Measurements from ENCODE around the gene SLC36A4.

Gene SLC36A4

DNA sequence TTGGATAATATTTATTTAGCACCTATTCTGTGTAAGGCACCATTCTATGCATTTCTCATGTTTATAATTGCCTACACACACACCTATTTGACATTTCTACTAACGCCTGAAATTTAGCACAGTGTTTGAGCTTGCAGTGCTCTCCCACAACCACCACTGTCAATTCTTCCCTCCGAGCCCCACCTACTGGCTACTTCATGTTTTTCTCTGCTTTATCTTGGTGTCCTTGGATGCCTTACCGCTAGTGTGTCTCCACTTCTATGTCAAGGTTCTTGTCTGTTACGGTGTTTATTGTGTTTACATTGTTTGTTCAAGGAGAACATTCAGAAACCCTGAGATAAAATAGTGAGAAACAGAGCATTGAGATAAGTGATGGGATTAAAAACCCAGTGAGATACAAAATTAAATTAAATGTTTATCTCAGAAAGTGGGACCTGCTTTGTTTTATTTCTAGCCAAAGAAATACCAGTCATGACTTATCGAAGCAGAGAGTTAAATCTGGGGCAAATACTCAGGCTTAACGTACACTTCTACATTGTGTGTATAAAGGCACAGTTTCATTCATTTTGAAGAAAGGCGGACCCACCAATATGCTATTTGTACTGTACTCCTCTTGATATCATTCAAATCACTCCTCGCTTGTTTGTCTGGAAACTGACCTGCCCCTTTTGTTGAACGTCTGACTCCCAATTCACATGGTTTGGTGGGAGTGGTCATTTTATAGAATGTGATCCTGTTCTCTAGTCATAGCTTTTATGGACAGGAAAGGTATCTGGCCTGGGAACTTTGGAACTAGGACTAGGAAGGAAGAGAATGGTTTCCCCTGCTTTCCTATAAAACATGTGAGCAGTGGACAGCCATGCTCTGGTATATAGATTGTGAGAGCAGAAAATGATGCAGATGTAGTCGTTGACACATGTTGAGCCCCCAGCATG lies 39.2 kb upstream of the SLC36A4 start:
- Histone ChIP-seq H3K4me3 (ENCODE audit: low read length) (no peak overlapping the region), H3K4ac (ENCODE audit: low read depth, low read length) (no peak overlapping the region), H2AK5ac (ENCODE audit: low read length) (no peak overlapping the region), H4K8ac (ENCODE audit: low read depth, low read length) (no peak overlapping the region), H3K79me1 (ENCODE audit: low read length) (no peaks in the 10 kb centered on the region), H3K9ac (ENCODE audit: low read length) (no peak overlapping the region), H3K23ac (ENCODE audit: low read length) (no peak overlapping the region), H3K4me1 (ENCODE audit: control insufficient read depth, low read depth, low read length) (peaks cover 2% of the 10 kb centered on the region), H2BK15ac (replicated peaks; ENCODE audit: low read depth) (no peak overlapping the region), H3K27me3 (ENCODE audit: insufficient read depth, low read length, poor library complexity) (no peaks in the 10 kb centered on the region), H3K4me2 (ENCODE audit: low read length) (no peak overlapping the region), H2BK5ac (ENCODE audit: low read length) (no peak overlapping the region), H3K56ac (ENCODE audit: low read length) (no peak overlapping the region), H2BK120ac (ENCODE audit: low read depth, low read length) (no peak overlapping the region), H3K79me2 (ENCODE audit: control insufficient read depth, insufficient read depth, low read length) (no peaks in the 10 kb centered on the region), H3K36me3 (ENCODE audit: control insufficient read depth, insufficient read depth, low read length) (no peaks in the 10 kb centered on the region), H3K18ac (ENCODE audit: low read length) (no peak overlapping the region), H3K27ac (ENCODE audit: low read depth, low read length) (no peak overlapping the region), H4K5ac (ENCODE audit: low read length) (no peak overlapping the region)
- DNase-seq, result peak; percentile 81
- no CpG with 5 or more reads among the region's 10 CpGs for WGBS (ENCODE audit: extremely low coverage, insufficient coverage, low lambda C conversion rate)

DNA sequence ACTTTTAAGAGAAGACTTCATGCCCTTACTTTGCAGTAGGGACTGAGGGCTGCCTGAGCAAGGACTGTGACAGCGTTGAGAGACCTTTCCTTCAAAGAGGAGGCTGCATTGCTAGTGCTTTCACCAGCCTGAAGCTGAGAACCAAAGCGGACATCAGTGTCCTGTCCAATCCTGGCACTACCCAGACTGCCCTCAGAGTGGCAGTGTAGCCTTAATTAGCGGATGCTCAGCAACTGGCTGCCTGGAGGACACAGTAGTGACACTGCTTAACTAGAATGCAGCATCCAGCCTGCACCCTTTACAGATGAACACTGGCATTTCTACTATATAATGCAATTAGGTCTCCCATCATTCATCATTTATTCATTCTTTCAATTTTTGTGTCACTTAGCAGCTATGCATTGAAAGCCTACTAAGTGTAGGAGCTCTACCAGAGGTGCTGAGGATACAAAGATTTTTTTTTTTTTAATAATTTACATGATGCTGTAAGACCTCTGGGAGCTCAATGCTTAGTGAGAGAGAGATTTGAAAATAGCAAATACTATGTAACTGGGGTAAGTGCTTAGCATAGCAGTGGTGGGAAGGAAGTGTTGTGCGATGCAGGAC lies 36.9 kb upstream of the SLC36A4 start:
- Histone ChIP-seq H3K79me2 (ENCODE audit: control insufficient read depth, insufficient read depth, low read length) (no peaks in the 10 kb centered on the region), H3K27me3 (ENCODE audit: insufficient read depth, low read length, poor library complexity) (no peaks in the 10 kb centered on the region), H3K56ac (ENCODE audit: low read length) (peak overlapping the region; percentile 26), H3K4me1 (ENCODE audit: control insufficient read depth, low read depth, low read length) (peaks cover 4% of the 10 kb centered on the region), H2BK5ac (ENCODE audit: low read length) (no peak overlapping the region), H3K4me2 (ENCODE audit: low read length) (no peak overlapping the region), H3K79me1 (ENCODE audit: low read length) (no peaks in the 10 kb centered on the region), H3K9ac (ENCODE audit: low read length) (no peak overlapping the region), H2BK15ac (replicated peaks; ENCODE audit: low read depth) (no peak overlapping the region), H2BK120ac (ENCODE audit: low read depth, low read length) (no peak overlapping the region), H3K36me3 (ENCODE audit: control insufficient read depth, insufficient read depth, low read length) (no peaks in the 10 kb centered on the region), H3K4ac (ENCODE audit: low read depth, low read length) (no peak overlapping the region), H3K18ac (ENCODE audit: low read length) (no peak overlapping the region), H2AK5ac (ENCODE audit: low read length) (no peak overlapping the region), H3K4me3 (ENCODE audit: low read length) (no peak overlapping the region), H3K27ac (ENCODE audit: low read depth, low read length) (no peak overlapping the region), H4K8ac (ENCODE audit: low read depth, low read length) (no peak overlapping the region), H3K23ac (ENCODE audit: low read length) (no peak overlapping the region), H4K5ac (ENCODE audit: low read length) (no peak overlapping the region)
- no CpG with 5 or more reads among the region's 4 CpGs for WGBS (ENCODE audit: extremely low coverage, insufficient coverage, low lambda C conversion rate)
- peak; percentile 90 for DNase-seq

DNA sequence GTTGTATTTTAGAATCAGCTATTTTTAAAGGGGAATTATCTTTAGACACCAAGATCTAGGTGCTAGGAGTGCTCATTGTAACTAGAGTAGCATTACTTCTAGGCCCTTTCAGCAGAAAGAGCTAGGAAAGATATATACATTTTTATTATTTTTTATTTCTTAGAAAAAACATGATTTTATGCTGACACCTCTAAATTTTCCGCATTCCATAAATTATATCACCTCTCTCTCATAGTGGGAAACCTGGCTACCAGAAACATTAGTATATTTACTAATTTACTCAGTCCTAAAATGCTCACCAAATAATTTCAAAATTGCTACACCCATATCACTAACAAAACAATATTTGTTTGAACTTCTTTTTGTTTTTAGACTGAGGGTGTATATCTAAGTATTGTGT lies 32.1 kb upstream of the SLC36A4 start:
- Histone ChIP-seq H3K4me1 (ENCODE audit: control insufficient read depth, low read depth, low read length) (peaks cover 2% of the 10 kb centered on the region), H3K79me1 (ENCODE audit: low read length) (no peaks in the 10 kb centered on the region), H3K79me2 (ENCODE audit: control insufficient read depth, insufficient read depth, low read length) (no peaks in the 10 kb centered on the region), H3K56ac (ENCODE audit: low read length) (no peak overlapping the region), H3K4me3 (ENCODE audit: low read length) (no peak overlapping the region), H3K18ac (ENCODE audit: low read length) (no peak overlapping the region), H3K4me2 (ENCODE audit: low read length) (no peak overlapping the region), H4K8ac (ENCODE audit: low read depth, low read length) (no peak overlapping the region), H2AK5ac (ENCODE audit: low read length) (no peak overlapping the region), H2BK15ac (replicated peaks; ENCODE audit: low read depth) (no peak overlapping the region), H3K23ac (ENCODE audit: low read length) (no peak overlapping the region), H2BK120ac (ENCODE audit: low read depth, low read length) (no peak overlapping the region), H2BK5ac (ENCODE audit: low read length) (no peak overlapping the region), H3K36me3 (ENCODE audit: control insufficient read depth, insufficient read depth, low read length) (no peaks in the 10 kb centered on the region), H3K27ac (ENCODE audit: low read depth, low read length) (no peak overlapping the region), H3K9ac (ENCODE audit: low read length) (no peak overlapping the region), H3K27me3 (ENCODE audit: insufficient read depth, low read length, poor library complexity) (no peaks in the 10 kb centered on the region), H4K5ac (ENCODE audit: low read length) (no peak overlapping the region), H3K4ac (ENCODE audit: low read depth, low read length) (no peak overlapping the region)
- no peak for DNase-seq
- no CpG with 5 or more reads among the region's 1 CpG for whole genome bisulfite sequencing (ENCODE audit: extremely low coverage, insufficient coverage, low lambda C conversion rate)

DNA sequence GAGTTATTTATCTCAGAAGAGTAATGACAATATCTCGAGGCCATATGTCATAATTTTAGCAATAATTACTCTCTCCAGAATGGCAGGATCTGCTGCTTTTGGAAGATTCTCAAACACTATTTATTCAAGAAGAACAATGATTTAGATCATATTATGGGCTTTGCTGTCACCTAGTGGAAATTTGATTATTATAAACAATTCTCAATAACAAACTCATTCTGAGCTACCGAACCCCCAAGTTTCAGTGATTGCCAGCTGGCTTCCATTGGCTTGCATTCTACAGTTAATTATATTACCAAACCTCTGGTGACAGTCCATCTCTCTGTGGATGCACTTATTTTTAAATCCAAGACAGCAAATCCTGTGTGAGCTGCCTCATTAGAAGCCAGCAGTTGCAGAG lies 27.9 kb upstream of the SLC36A4 start:
- Histone ChIP-seq H2BK5ac (ENCODE audit: low read length) (no peak overlapping the region), H4K8ac (ENCODE audit: low read depth, low read length) (no peak overlapping the region), H3K4me1 (ENCODE audit: control insufficient read depth, low read depth, low read length) (no peaks in the 10 kb centered on the region), H4K5ac (ENCODE audit: low read length) (no peak overlapping the region), H3K36me3 (ENCODE audit: control insufficient read depth, insufficient read depth, low read length) (no peaks in the 10 kb centered on the region), H3K56ac (ENCODE audit: low read length) (no peak overlapping the region), H2BK15ac (replicated peaks; ENCODE audit: low read depth) (no peak overlapping the region), H3K4ac (ENCODE audit: low read depth, low read length) (no peak overlapping the region), H3K79me2 (ENCODE audit: control insufficient read depth, insufficient read depth, low read length) (no peaks in the 10 kb centered on the region), H3K27me3 (ENCODE audit: insufficient read depth, low read length, poor library complexity) (no peaks in the 10 kb centered on the region), H3K18ac (ENCODE audit: low read length) (no peak overlapping the region), H2AK5ac (ENCODE audit: low read length) (no peak overlapping the region), H3K27ac (ENCODE audit: low read depth, low read length) (no peak overlapping the region), H3K4me2 (ENCODE audit: low read length) (no peak overlapping the region), H3K79me1 (ENCODE audit: low read length) (no peaks in the 10 kb centered on the region), H2BK120ac (ENCODE audit: low read depth, low read length) (no peak overlapping the region), H3K23ac (ENCODE audit: low read length) (no peak overlapping the region), H3K9ac (ENCODE audit: low read length) (no peak overlapping the region), H3K4me3 (ENCODE audit: low read length) (no peak overlapping the region)
- no CpG with 5 or more reads among the region's 2 CpGs for WGBS (ENCODE audit: extremely low coverage, insufficient coverage, low lambda C conversion rate)
- peak; percentile 7 for DNase-seq

DNA sequence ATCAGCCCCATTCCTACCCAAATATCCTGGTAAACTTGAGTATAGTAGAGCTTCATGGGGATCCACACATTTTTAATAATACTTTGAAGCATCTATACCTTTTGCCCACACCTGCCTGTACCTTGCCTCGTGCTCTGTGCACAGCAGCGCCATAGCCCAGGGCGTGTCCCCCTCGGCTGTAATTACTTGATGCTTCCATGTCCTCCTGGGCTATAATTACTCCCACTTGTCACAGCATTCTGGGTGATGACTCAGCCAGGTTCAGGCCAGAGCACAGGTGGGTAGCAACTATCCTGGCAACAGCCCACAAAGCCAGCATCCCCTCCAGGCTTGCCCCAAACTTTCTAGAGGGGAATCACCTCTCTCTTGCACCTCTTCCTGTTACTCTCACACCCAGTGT lies 23.7 kb upstream of the SLC36A4 start:
- DNase-seq, result no peak
- Histone ChIP-seq H4K8ac (ENCODE audit: low read depth, low read length) (no peak overlapping the region), H2AK5ac (ENCODE audit: low read length) (no peak overlapping the region), H3K36me3 (ENCODE audit: control insufficient read depth, insufficient read depth, low read length) (no peaks in the 10 kb centered on the region), H2BK120ac (ENCODE audit: low read depth, low read length) (no peak overlapping the region), H3K79me1 (ENCODE audit: low read length) (no peaks in the 10 kb centered on the region), H2BK5ac (ENCODE audit: low read length) (no peak overlapping the region), H3K56ac (ENCODE audit: low read length) (no peak overlapping the region), H3K27me3 (ENCODE audit: insufficient read depth, low read length, poor library complexity) (no peaks in the 10 kb centered on the region), H3K27ac (ENCODE audit: low read depth, low read length) (no peak overlapping the region), H3K4me2 (ENCODE audit: low read length) (no peak overlapping the region), H3K4ac (ENCODE audit: low read depth, low read length) (no peak overlapping the region), H3K18ac (ENCODE audit: low read length) (no peak overlapping the region), H4K5ac (ENCODE audit: low read length) (no peak overlapping the region), H3K9ac (ENCODE audit: low read length) (no peak overlapping the region), H2BK15ac (replicated peaks; ENCODE audit: low read depth) (no peak overlapping the region), H3K79me2 (ENCODE audit: control insufficient read depth, insufficient read depth, low read length) (no peaks in the 10 kb centered on the region), H3K4me3 (ENCODE audit: low read length) (no peak overlapping the region), H3K23ac (ENCODE audit: low read length) (no peak overlapping the region), H3K4me1 (ENCODE audit: control insufficient read depth, low read depth, low read length) (no peaks in the 10 kb centered on the region)
- WGBS (ENCODE audit: extremely low coverage, insufficient coverage, low lambda C conversion rate), result no CpG with 5 or more reads among the region's 4 CpGs
